ENCODE results near the gene TBKBP1. TPM values are rescaled to one million over a fixed set of nuclear protein-coding genes. Genes with fewer than 3 reads are reported as not detected.
A peak's percentile ranks its signal among the peaks of the same experiment; 100 is the strongest.

The TBKBP1 gene
- total RNA-seq, 4 donors from 2014 or later: 3.0 to 23.1 (median 5.2) TPM

- no peak for TF ChIP-seq CTCF (IDR thresholded peaks at IDR 0.05)
- no peak for TF ChIP-seq POLR2A (IDR thresholded peaks at IDR 0.05)
- Histone ChIP-seq H3K36me3 (no peaks in the 10 kb centered on the region), H3K27ac (no peak overlapping the region), H3K27me3 (peaks cover 0 to 15% of the 10 kb centered on the region in 2 donors), H3K9me3 (no peaks in the 10 kb centered on the region), H3K4me3 (no peak overlapping the region), H3K4me1 (peaks cover 0 to 22% (median 9%) of the 10 kb centered on the region in 4 donors)
- DNase-seq: no peak
Measured at GRCh38 chr17:47718634-47719405, 24.9 kb downstream of the TBKBP1 start.

GRCh38 chr17:47719411-47720152, 25.6 kb downstream of the TBKBP1 start:
- Histone ChIP-seq H3K27me3 (peaks cover 0 to 15% of the 10 kb centered on the region in 2 donors), H3K4me3 (no peak overlapping the region), H3K27ac (no peak overlapping the region), H3K36me3 (no peaks in the 10 kb centered on the region), H3K9me3 (no peaks in the 10 kb centered on the region), H3K4me1 (peaks cover 0 to 15% (median 9%) of the 10 kb centered on the region in 4 donors)
- TF ChIP-seq POLR2A (IDR thresholded peaks at IDR 0.05): no peak
- TF ChIP-seq CTCF (IDR thresholded peaks at IDR 0.05): no peak
- no peak for DNase-seq

GRCh38 chr17:47720196-47720595, 26.2 kb downstream of the TBKBP1 start:
- TF ChIP-seq POLR2A (IDR thresholded peaks at IDR 0.05): no peak
- no peak for TF ChIP-seq CTCF (IDR thresholded peaks at IDR 0.05)
- H3K27me3 ChIP-seq: peaks cover 0 to 15% of the 10 kb centered on the region in 2 donors
- no peaks in the 10 kb centered on the region for H3K9me3 ChIP-seq
- no peaks in the 10 kb centered on the region for H3K36me3 ChIP-seq
- no peak overlapping the region for H3K4me3 ChIP-seq
- DNase-seq: no peak
- H3K4me1 ChIP-seq: peaks cover 0 to 15% (median 7%) of the 10 kb centered on the region in 4 donors
- no peak overlapping the region for H3K27ac ChIP-seq

- H3K27me3 ChIP-seq: peaks cover 0 to 15% of the 10 kb centered on the region in 2 donors
- no peaks in the 10 kb centered on the region for H3K36me3 ChIP-seq
- no peak for TF ChIP-seq POLR2A (IDR thresholded peaks at IDR 0.05)
- no peak for TF ChIP-seq CTCF (IDR thresholded peaks at IDR 0.05)
- H3K4me1 ChIP-seq: peaks cover 0 to 15% (median 7%) of the 10 kb centered on the region in 4 donors
- peak overlapping the region in 2 of 4 donors; percentile 6 to 7 for H3K4me3 ChIP-seq
- H3K9me3 ChIP-seq: no peaks in the 10 kb centered on the region
- H3K27ac ChIP-seq: no peak overlapping the region
- DNase-seq: peak in 1 of 3 donors; percentile 66
Measured at GRCh38 chr17:47720754-47721533, 27.0 kb downstream of the TBKBP1 start.

GRCh38 chr17:47721725-47722124, 27.8 kb downstream of the TBKBP1 start:
- Histone ChIP-seq H3K36me3 (no peaks in the 10 kb centered on the region), H3K27me3 (peaks cover 0 to 15% of the 10 kb centered on the region in 2 donors), H3K27ac (no peak overlapping the region)

More at GRCh38 chr17:47721725-47722124, 27.8 kb downstream of the TBKBP1 start:
- H3K4me1 ChIP-seq: peaks cover 0 to 15% (median 5%) of the 10 kb centered on the region in 4 donors
- no peak overlapping the region for H3K4me3 ChIP-seq
- no peaks in the 10 kb centered on the region for H3K9me3 ChIP-seq
- DNase-seq: no peak
- no peak for TF ChIP-seq POLR2A (IDR thresholded peaks at IDR 0.05)
- no peak for TF ChIP-seq CTCF (IDR thresholded peaks at IDR 0.05)

Measured in Peyer's patch (tissue), 4 donors.